ENCODE measurements around the gene ACOT7. TPM values are rescaled to one million over a fixed set of nuclear protein-coding genes. Genes with fewer than 3 reads are reported as not detected.

The ACOT7 gene
- total RNA-seq, 4 donors from 2014 or later: 3.7 to 13.4 (median 6.3) TPM

DNA sequence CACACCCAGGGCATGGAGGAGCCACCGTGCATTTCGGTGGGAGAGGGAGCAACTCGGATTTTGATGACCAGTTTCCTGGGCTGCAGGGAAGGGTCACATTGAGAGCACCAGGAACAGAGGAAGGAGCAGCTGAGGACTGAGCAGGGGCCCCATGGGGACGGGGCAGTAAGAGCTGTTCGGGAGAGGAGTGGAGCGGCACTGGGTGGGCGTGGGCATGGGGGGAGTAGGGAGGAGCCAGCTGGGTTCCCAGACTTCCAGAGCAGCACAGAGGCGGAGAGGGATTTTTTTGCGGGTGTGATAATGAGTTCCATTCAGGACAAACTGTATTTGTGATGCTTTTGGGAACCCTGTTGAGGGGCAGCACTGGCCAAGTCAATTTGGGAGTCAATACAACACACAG lies 115.3 kb downstream of the ACOT7 start:
- H3K27me3 ChIP-seq: no peaks in the 10 kb centered on the region
- DNase-seq: no peak
- no peaks in the 10 kb centered on the region for H3K4me1 ChIP-seq
- no peak for TF ChIP-seq POLR2A (IDR thresholded peaks at IDR 0.05)
- TF ChIP-seq, protein P1, sequence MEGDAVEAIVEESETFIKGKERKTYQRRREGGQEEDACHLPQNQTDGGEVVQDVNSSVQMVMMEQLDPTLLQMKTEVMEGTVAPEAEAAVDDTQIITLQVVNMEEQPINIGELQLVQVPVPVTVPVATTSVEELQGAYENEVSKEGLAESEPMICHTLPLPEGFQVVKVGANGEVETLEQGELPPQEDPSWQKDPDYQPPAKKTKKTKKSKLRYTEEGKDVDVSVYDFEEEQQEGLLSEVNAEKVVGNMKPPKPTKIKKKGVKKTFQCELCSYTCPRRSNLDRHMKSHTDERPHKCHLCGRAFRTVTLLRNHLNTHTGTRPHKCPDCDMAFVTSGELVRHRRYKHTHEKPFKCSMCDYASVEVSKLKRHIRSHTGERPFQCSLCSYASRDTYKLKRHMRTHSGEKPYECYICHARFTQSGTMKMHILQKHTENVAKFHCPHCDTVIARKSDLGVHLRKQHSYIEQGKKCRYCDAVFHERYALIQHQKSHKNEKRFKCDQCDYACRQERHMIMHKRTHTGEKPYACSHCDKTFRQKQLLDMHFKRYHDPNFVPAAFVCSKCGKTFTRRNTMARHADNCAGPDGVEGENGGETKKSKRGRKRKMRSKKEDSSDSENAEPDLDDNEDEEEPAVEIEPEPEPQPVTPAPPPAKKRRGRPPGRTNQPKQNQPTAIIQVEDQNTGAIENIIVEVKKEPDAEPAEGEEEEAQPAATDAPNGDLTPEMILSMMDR (IDR thresholded peaks at IDR 0.05): no peak
- no peaks in the 10 kb centered on the region for H3K36me3 ChIP-seq
- H3K4me3 ChIP-seq (replicated peaks in 1 of 3): no peak overlapping the region
- WGBS, 2 donors: 80 to 93% methylated on average over 9 of the region's 9 CpGs
- no peak overlapping the region for H3K27ac ChIP-seq
- no peaks in the 10 kb centered on the region for H3K9me3 ChIP-seq
- intact Hi-C loops (cut with DNase I): no loop called here

DNA sequence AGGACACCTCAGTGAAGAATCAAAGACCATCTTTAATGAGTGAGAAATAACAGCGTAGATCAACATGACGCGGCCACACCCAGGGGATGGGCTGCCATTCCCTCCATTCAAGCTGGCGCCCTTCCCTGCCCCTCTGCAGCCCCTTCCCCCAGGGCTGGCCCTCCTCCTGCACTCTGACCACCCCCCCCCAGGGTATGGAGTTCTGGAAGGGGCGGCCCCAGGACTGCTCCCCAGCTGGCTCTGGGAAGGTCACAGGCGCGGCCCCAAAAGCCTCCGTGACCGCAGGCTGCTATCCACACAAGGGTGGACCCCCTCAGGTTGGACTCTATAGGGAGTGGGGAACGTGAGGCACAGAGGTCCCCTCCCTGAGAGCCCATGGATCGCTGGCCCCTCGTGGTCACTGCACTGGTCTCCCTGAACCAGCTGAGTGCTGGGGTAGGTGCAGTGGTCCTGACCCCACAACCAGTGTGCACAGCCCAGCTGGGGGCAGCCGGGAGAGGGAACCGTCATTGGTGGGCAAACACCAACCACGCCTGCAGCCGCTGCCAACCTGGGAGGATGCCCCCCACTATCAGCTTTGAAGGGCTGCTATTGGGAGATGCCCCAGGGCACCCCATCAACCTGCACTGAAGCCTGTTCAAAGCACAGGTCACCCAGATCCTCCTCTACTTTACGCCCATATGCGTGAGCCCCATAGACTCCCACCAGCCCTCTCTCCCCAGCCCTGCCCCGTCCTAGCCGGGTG lies 116.6 kb downstream of the ACOT7 start:
- Histone ChIP-seq H3K36me3 (no peaks in the 10 kb centered on the region), H3K9me3 (no peaks in the 10 kb centered on the region), H3K4me1 (no peaks in the 10 kb centered on the region), H3K27ac (no peak overlapping the region), H3K4me3 (replicated peaks in 1 of 3) (no peak overlapping the region), H3K27me3 (no peaks in the 10 kb centered on the region)
- WGBS, 2 donors: 91 to 96% methylated on average over 8 to 15 of the region's 20 CpGs
- TF ChIP-seq, protein P1 (IDR thresholded peaks at IDR 0.05): no peak
- no peak for TF ChIP-seq POLR2A (IDR thresholded peaks at IDR 0.05)
- intact Hi-C loops (cut with DNase I): no loop called here
- DNase-seq: no peak

DNA sequence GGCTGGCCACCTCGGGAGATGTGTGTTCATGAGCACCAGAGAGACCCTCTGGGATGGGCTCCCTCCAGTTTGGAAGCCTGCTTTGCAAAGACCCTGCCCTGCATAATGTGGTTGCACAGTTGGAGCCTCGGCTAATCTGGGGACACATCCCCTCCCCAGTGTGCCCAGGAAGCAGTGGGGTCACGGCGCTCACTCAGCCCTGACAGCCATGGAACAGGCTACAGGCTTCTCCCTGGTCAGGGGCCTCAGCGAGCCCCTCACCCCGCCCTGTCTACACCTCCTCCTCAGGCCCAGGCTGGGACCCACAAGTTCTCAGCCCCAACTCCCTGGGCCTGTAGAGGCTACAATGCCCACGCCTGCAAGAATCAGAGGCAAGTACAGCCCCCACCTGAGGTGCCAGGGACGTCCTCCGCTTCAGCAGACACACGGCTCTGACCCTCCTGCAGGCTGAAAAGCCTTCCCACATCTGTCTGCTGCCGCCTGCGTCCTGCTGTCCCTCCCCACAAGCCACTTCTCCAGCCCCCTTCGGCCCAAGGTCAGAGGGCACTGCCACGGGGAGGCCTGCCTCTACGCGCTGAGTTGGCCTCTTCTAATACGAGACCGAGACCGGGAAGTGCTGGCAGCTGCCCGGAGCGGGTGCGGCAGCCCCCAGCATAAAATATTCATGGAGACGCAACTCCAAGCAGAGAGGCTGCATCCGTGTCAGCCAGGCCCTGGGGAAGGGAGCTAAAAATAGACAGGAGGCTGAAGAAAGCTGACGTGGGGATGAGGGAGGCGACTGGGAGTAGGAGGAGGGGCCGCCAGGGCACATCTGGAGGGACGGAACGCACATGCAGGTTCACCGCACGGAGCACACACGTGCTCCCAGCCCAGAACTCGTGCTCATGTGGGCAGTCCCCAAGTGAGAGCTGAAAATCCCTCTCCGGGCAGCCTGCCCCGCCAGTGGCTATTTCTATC lies 117.5 kb downstream of the ACOT7 start:
- H3K4me3 ChIP-seq (replicated peaks in 1 of 3): no peak overlapping the region
- 65 to 67% methylated on average over 31 to 33 of the region's 35 CpGs for WGBS, 2 donors
- no peak for DNase-seq
- TF ChIP-seq POLR2A (IDR thresholded peaks at IDR 0.05): no peak
- TF ChIP-seq, protein P1 (IDR thresholded peaks at IDR 0.05): no peak
- intact Hi-C loops (cut with DNase I): no loop called here
- no peaks in the 10 kb centered on the region for H3K36me3 ChIP-seq
- no peaks in the 10 kb centered on the region for H3K27me3 ChIP-seq
- H3K27ac ChIP-seq: no peak overlapping the region
- H3K4me1 ChIP-seq: no peaks in the 10 kb centered on the region
- no peaks in the 10 kb centered on the region for H3K9me3 ChIP-seq

DNA sequence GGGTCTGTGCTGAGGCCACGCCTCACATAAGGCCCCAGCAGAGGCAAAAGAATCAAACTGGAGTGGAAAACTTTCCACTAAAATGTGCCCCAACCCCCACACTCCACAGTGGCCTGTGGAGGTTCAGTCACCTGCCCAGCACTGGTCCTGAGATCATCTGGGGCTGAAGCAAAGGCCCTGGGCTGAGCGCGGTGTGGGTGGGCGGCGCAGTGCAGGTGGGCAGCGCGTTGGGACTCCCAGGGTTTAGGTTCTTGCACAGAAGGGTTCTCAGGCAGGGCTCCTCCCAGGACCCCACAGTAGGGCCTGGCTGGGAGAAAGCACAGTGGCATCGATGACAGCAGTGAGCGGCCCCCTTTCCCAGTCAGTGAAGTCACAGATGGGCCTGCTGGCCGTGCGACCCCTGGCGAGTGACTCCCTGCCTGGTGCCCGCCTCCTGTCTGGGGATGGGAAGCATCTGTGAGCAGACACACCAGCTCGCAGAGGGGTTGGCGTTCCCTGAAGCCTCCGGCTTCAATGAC lies 118.9 kb downstream of the ACOT7 start:
- Histone ChIP-seq H3K36me3 (no peaks in the 10 kb centered on the region), H3K9me3 (no peaks in the 10 kb centered on the region), H3K4me1 (no peaks in the 10 kb centered on the region), H3K27ac (no peak overlapping the region), H3K27me3 (no peaks in the 10 kb centered on the region), H3K4me3 (replicated peaks in 1 of 3) (no peak overlapping the region)
- intact Hi-C loops (cut with DNase I): no loop called here
- WGBS, 2 donors: 98 to 99% methylated on average over 13 of the region's 16 CpGs
- DNase-seq: no peak
- no peak for TF ChIP-seq POLR2A (IDR thresholded peaks at IDR 0.05)
- TF ChIP-seq, protein P1 (IDR thresholded peaks at IDR 0.05): no peak
